Peyer's patch (tissue), 4 donors: ENCODE results near the gene CDK5R2.
"Not testable (repeated sequence)": the region's sequence is repeated elsewhere in the genome, so short reads cannot be mapped to it uniquely, and the experiment has no call there.

Experiments
- CTCF ChIP-seq, 6 experiments: fragments of 450-650 bp in 4 of 6; fragments of 200-600 bp in 2 of 6; sonication (generic) in 1 of 6; IDR thresholded peaks; one replicate each; pipeline ENCODE4 v1.5.1; 2017 to 2019; ENCODE audit warnings: antibody characterized with exemption in 6 of 6, mild to moderate bottlenecking in 3 of 6, moderate library complexity in 1 of 6
- POLR2A ChIP-seq, 2 donors: fragments of 450-650 bp; IDR thresholded peaks; one replicate each; pipeline ENCODE4 v1.5.1; 2017; ENCODE audit warnings: antibody characterized with exemption in 2 of 2, mild to moderate bottlenecking in 2 of 2, moderate library complexity in 2 of 2

DNA sequence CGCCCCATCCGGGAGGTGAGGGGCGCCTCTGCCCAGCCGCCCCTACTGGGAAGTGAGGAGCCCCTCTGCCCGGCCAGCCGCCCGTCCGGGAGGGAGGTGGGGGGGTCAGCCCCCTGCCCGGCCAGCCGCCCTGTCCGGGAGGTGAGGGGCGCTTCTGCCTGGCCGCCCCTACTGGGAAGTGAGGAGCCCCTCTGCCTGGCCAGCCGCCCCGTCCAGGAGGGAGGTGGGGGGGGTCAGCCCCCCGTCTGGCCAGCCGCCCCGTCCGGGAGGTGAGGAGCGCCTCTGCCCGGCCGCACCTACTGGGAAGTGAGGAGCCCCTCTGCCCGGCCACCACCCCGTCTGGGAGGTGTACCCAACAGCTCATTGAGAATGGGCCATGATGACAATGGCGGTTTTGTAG is 27.7 kb upstream of the CDK5R2 start:
- not testable (repeated sequence) for TF ChIP-seq CTCF, POLR2A (IDR thresholded peaks at IDR 0.05)
